Ovary (tissue), 9 donors: Measurements from ENCODE around the gene CYTH1. TPM values are rescaled to one million over a fixed set of nuclear protein-coding genes. Genes with fewer than 3 reads are reported as not detected.

Source experiments
- DNase-seq, 5 donors: peaks; one replicate each; pipeline ENCODE4 v3.0.0-alpha.2; 2019 to 2020
- H3K27ac ChIP-seq, 2 donors: fragments of 200-600 bp; one replicate each; pipeline versions ENCODE4 v1.5.1 to v1.8.0; 2019 to 2022
- H3K27me3 ChIP-seq: fragments of 200-600 bp; one replicate; pipeline ENCODE4 v1.8.0; 2022
- H3K36me3 ChIP-seq: fragments of 200-600 bp; sonication (generic); one replicate; pipeline ENCODE4 v1.5.1; 2019
- H3K4me1 ChIP-seq: one replicate; pipeline ENCODE4 v1.8.1; 2013; ENCODE audit warnings: mild to moderate bottlenecking, moderate library complexity; ENCODE audit not compliant: insufficient read depth
- H3K4me3 ChIP-seq: fragments of 200-600 bp; sonication (generic); one replicate; pipeline ENCODE4 v1.5.1; 2017
- H3K9me3 ChIP-seq, 2 donors: fragments of 200-600 bp in 1 of 2; sonication (generic) in 1 of 2; one replicate each; pipeline versions ENCODE4 v1.5.1 to v1.8.1; 2013 to 2019; ENCODE audit warnings: mild to moderate bottlenecking in 1 of 2, moderate library complexity in 1 of 2
- EP300 ChIP-seq: sonication (generic); formaldehyde crosslinking; IDR thresholded peaks from one replicate; pipeline ENCODE4 v1.6.1; 2017; ENCODE audit warnings: antibody characterized with exemption
- POLR2A ChIP-seq: fragments of 450-650 bp; IDR thresholded peaks from one replicate; pipeline ENCODE4 v1.6.1; 2017; ENCODE audit warnings: antibody characterized with exemption, mild to moderate bottlenecking, moderate library complexity
- WGBS, 3 donors: extraction: QIAGEN DNeasy Blood & Tissue Kit in 1 of 3; methylation state at CpG; one replicate each; pipeline versions ENCODE4 v1.1.5 to v1.1.7; 2013 to 2017; 5-methylcytosine and 5-hydroxymethylcytosine counted together
- intact Hi-C, 4 donors: fragments of 100-400 bp; cut with DNase I; formaldehyde crosslinking; loops; one replicate each; pipeline versions ENCODE4 v1.11.0 to v1.15.1; 2022 to 2023
- polyA plus RNA-seq, 2 donors: library from polyadenylated mRNA; stranded (reverse); fragments of 200-250 nt in 1 of 2; fragments of 350-450 nt in 1 of 2; fragmentation: Illumina TruSeq in 1 of 2; extraction: RNeasy Lipid Tissue Mini Kit (QIAGEN cat#74804) in 1 of 2; gene quantifications; one replicate each; pipeline ENCODE4 v1.2.3, GENCODE V29; 2013 to 2014
- total RNA-seq, 7 donors: library from RNA; depleted of rRNA in 2 of 7; stranded (reverse); fragments of >200 nt in 2 of 7; fragmentation: NEBNext Ultra II Directional in 3 of 7; extraction: Animal tissue kit (Norgen Biotek cat#: 25700) in 3 of 7; gene quantifications; one replicate each; pipeline versions ENCODE4 v1.1.0 to v1.2.4, GENCODE V29; 2016 to 2023
- TF ChIP-seq, protein P1 (sequence below), 3 donors: fragments of 450-650 bp in 2 of 3; fragments of 200-600 bp in 1 of 3; IDR thresholded peaks; one replicate each; pipeline versions ENCODE4 v1.5.1 to v1.8.0; 2016 to 2022; ENCODE audit warnings: antibody characterized with exemption in 3 of 3, mild to moderate bottlenecking in 1 of 3
- donor health status: DM: no; HTN: no; CAD: no; lungs with moderate emphysema.
- donor health status: DM: no; HTN: no; CAD: no.
- donor health status: Bipolar disorder and iron deficiency.
- donor health status: DM: yes; HTN: yes; CAD: no.
- donor health status: DM: no; HTN: no; CAD: no.
- donor health status: DM: yes; HTN: yes; CAD: no.

Gene CYTH1
- total and polyA plus RNA-seq, 9 donors: 15.1 to 35.3 (median 24.4) TPM

DNA sequence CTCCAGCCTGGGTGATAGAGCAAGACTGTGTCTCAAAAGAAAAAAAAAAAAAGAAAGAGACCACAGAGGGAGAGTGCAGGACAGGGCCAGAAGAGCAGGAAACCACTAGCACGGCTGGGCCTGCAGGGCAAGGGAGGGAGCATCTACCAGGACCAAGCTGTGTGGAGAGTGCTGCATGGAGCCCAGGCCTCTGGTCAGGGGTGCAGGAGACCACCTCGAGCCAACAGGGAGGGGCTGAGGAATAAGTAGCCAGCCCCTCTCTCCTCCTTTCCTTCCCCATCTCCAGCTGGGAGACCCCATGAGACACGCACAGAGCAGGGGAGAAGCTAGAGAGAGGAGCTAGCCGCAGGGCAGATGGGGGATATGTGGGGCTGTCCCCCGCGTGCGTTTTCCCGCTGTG lies 137.8 kb downstream of the CYTH1 start:
- no peaks in the 10 kb centered on the region for H3K36me3 ChIP-seq
- no peaks in the 10 kb centered on the region for H3K27me3 ChIP-seq
- WGBS, 3 donors: 69 to 74% (median 73%) methylated on average over 8 of the region's 8 CpGs
- H3K4me3 ChIP-seq: no peak overlapping the region
- no peak overlapping the region for H3K27ac ChIP-seq
- TF ChIP-seq EP300: no peak
- TF ChIP-seq, protein P1, sequence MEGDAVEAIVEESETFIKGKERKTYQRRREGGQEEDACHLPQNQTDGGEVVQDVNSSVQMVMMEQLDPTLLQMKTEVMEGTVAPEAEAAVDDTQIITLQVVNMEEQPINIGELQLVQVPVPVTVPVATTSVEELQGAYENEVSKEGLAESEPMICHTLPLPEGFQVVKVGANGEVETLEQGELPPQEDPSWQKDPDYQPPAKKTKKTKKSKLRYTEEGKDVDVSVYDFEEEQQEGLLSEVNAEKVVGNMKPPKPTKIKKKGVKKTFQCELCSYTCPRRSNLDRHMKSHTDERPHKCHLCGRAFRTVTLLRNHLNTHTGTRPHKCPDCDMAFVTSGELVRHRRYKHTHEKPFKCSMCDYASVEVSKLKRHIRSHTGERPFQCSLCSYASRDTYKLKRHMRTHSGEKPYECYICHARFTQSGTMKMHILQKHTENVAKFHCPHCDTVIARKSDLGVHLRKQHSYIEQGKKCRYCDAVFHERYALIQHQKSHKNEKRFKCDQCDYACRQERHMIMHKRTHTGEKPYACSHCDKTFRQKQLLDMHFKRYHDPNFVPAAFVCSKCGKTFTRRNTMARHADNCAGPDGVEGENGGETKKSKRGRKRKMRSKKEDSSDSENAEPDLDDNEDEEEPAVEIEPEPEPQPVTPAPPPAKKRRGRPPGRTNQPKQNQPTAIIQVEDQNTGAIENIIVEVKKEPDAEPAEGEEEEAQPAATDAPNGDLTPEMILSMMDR (IDR thresholded peaks at IDR 0.05): no peak
- TF ChIP-seq POLR2A: no peak
- no peaks in the 10 kb centered on the region for H3K9me3 ChIP-seq
- DNase-seq: no peak
- no peaks in the 10 kb centered on the region for H3K4me1 ChIP-seq
- intact Hi-C loops: no loop called here

DNA sequence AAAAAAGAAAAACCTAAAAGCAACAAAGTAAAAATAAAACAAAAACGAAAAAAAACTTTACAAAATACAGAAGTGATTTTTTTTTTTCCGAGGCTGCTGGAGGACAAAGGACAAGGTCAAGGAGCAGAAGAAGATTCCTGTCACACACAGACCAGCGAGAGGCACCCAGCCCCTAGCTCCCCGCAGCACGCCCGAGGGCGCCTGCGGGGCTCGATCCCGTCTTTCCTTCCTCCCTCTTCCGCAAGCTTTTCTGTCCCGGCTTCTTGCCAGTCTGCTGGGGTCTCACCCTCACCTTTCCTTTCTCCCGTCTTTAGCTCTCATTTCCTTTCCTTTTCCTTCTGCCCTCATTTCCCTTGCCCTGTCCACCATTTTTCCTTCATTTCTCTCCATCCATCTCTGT lies 138.7 kb downstream of the CYTH1 start:
- Histone ChIP-seq H3K27ac (no peak overlapping the region), H3K4me1 (no peaks in the 10 kb centered on the region), H3K36me3 (no peaks in the 10 kb centered on the region), H3K27me3 (no peaks in the 10 kb centered on the region), H3K4me3 (no peak overlapping the region), H3K9me3 (no peaks in the 10 kb centered on the region)
- intact Hi-C loops: no loop called here
- 85 to 87% (median 86%) methylated on average over 13 of the region's 13 CpGs for WGBS, 3 donors
- TF ChIP-seq POLR2A (no peak), EP300 (no peak)
- TF ChIP-seq, protein P1 (IDR thresholded peaks at IDR 0.05): no peak
- DNase-seq: no peak

DNA sequence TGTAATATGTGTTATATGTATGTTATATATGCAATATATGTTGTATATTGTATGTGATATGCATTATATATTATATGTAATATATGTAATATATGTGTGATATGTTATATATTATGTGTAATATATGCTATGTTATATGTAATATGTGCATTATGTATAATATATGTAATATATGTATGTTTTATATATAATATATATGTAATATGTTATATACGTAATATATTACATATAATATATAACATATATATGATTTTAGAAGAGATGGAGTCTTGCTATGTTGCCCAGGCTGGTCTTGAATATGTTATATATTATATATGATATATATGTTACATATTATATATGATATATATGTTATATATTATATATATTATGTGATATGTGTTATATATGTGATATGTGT lies 139.4 kb downstream of the CYTH1 start:
- DNase-seq: no peak
- H3K4me1 ChIP-seq: no peaks in the 10 kb centered on the region
- H3K27ac ChIP-seq: no peak overlapping the region
- no peaks in the 10 kb centered on the region for H3K9me3 ChIP-seq
- WGBS, 3 donors: 78 to 93% (median 85%) methylated on average over 1 of the region's 1 CpG
- H3K27me3 ChIP-seq: no peaks in the 10 kb centered on the region
- intact Hi-C loops: no loop called here
- H3K36me3 ChIP-seq: no peaks in the 10 kb centered on the region
- no peak overlapping the region for H3K4me3 ChIP-seq
- TF ChIP-seq, protein P1 (IDR thresholded peaks at IDR 0.05): no peak
- no peak for TF ChIP-seq POLR2A
- no peak for TF ChIP-seq EP300

DNA sequence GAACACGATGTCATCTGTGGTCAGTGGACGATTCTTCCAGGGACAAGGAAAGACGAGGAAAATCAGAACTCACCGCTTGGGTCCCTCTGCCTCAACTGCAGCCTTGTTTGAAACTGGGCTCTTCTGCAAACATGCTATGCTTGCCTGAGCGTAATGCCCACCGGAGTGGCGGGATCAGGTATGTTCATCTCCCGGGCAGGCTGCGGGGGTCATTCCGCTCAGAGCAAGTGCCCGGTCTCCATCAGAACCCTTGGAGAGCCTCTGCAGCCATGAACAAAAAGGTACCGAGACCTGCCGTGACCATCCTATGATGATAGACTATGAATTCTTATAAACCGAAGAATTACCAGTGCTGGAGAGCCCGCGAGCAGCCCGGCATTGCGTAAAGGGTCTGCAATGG lies 140.4 kb downstream of the CYTH1 start:
- TF ChIP-seq POLR2A: no peak
- TF ChIP-seq, protein P1 (IDR thresholded peaks at IDR 0.05): no peak
- TF ChIP-seq EP300: no peak
- no peak overlapping the region for H3K4me3 ChIP-seq
- no peak for DNase-seq
- no peaks in the 10 kb centered on the region for H3K27me3 ChIP-seq
- intact Hi-C loops: no loop called here
- H3K36me3 ChIP-seq: no peaks in the 10 kb centered on the region
- H3K4me1 ChIP-seq: no peaks in the 10 kb centered on the region
- no peaks in the 10 kb centered on the region for H3K9me3 ChIP-seq
- 94 to 96% (median 94%) methylated on average over 18 of the region's 18 CpGs for WGBS, 3 donors
- H3K27ac ChIP-seq: no peak overlapping the region

DNA sequence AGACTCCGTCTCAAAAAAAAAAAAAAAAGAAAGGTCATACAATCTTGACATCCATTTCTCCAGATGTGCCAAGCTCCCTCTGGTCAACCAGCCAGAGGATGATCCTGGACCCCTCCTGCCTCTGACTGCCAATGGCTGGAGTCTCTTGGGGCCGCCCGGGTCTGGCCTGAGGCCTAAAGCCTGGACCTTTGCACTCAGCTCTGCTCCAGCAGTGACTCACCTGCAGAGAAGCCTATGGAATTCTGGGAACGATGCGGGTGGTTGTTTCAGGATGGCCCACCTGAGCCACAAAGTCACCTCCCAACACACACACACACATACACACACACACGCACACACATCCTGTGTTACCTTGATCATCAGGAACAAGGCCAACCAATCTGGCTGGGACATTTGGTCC lies 140.8 kb downstream of the CYTH1 start:
- H3K4me1 ChIP-seq: no peaks in the 10 kb centered on the region
- 91 to 96% (median 96%) methylated on average over 6 of the region's 6 CpGs for WGBS, 3 donors
- no peak overlapping the region for H3K27ac ChIP-seq
- TF ChIP-seq, protein P1 (IDR thresholded peaks at IDR 0.05): no peak
- TF ChIP-seq EP300 (no peak), POLR2A (no peak)
- H3K9me3 ChIP-seq: no peaks in the 10 kb centered on the region
- intact Hi-C loops: no loop called here
- H3K27me3 ChIP-seq: no peaks in the 10 kb centered on the region
- no peak for DNase-seq
- H3K4me3 ChIP-seq: no peak overlapping the region
- H3K36me3 ChIP-seq: no peaks in the 10 kb centered on the region
